IMR-90 (cell line): ENCODE data around the gene UNC13B. TPM values are rescaled to one million over a fixed set of nuclear protein-coding genes. Genes with fewer than 3 reads are reported as not detected.
A peak's percentile ranks its signal among the peaks of the same experiment; 100 is the strongest.

Experiments used
- ATAC-seq: fragments of 200-7000 bp; cut with Tn5 transposase; 2 replicates; pipeline ENCODE4 v1.9.1; 2020; ENCODE audit warnings: low read depth, mild to moderate bottlenecking, moderate library complexity
- BruUV-seq: library from RNA; stranded (reverse); fragments of 400-500 nt; replicated peaks from 2 replicates; lab custom pipeline; 2021; lab: Mats Ljungman, UMichigan
- CTCF ChIA-PET: fragments of 300-600 bp; formaldehyde crosslinking; extraction: SDS; loops from one replicate; lab custom pipeline; 2021; ENCODE audit warnings: antibody characterized with exemption; lab: Yijun Ruan, JAX
- POLR2A ChIA-PET: fragments of 300-600 bp; sonication (Branson Sonifier 250); formaldehyde crosslinking; loops from one replicate; lab custom pipeline; 2022; ENCODE audit warnings: antibody characterized with exemption; ENCODE audit not compliant: unreplicated experiment; lab: Charles Lee
- DNase-seq: peaks from one replicate; pipeline ENCODE4 v3.0.0; 2013
- H2AFZ ChIP-seq: replicated peaks from 2 replicates; pipeline ENCODE3; 2013; ENCODE audit warnings: low read length, mild to moderate bottlenecking; ENCODE audit not compliant: poor library complexity
- H2AK5ac ChIP-seq: 2 replicates; pipeline ENCODE4 v1.6.1; 2013; ENCODE audit warnings: low read depth, low read length, inconsistent platforms
- H2AK9ac ChIP-seq: replicated peaks from 2 replicates; pipeline ENCODE3; 2013; ENCODE audit warnings: mild to moderate bottlenecking, low read depth, low read length, moderate library complexity; ENCODE audit not compliant: poor library complexity
- H2BK120ac ChIP-seq: 2 replicates; pipeline ENCODE4 v1.6.1; 2013; ENCODE audit warnings: low read depth, low read length, inconsistent platforms
- H2BK15ac ChIP-seq: 3 replicates; pipeline ENCODE4 v1.6.1; 2013; ENCODE audit warnings: low read depth, low read length, inconsistent platforms
- H2BK20ac ChIP-seq: 2 replicates; pipeline ENCODE4 v1.6.1; 2013; ENCODE audit warnings: low read depth, mild to moderate bottlenecking, inconsistent platforms, low read length, moderate library complexity
- H2BK5ac ChIP-seq: 2 replicates; pipeline ENCODE4 v1.6.1; 2013; ENCODE audit warnings: mild to moderate bottlenecking, low read depth, low read length, inconsistent platforms; ENCODE audit not compliant: poor library complexity, severe bottlenecking
- H3K14ac ChIP-seq: replicated peaks from 2 replicates; pipeline ENCODE4 v1.6.1; 2013; ENCODE audit warnings: low read depth, low read length, inconsistent platforms
- H3K18ac ChIP-seq: 2 replicates; pipeline ENCODE4 v1.6.1; 2013; ENCODE audit warnings: low read depth, low read length, control low read depth
- H3K23ac ChIP-seq: 2 replicates; pipeline ENCODE4 v1.6.1; 2013; ENCODE audit warnings: low read depth, low read length, inconsistent platforms
- H3K27ac ChIP-seq: 2 replicates; pipeline ENCODE4 v1.5.1; 2013; ENCODE audit warnings: mild to moderate bottlenecking, control low read depth, low read length; ENCODE audit not compliant: insufficient read depth
- H3K27me3 ChIP-seq: 2 replicates; pipeline ENCODE4 v1.6.1; 2013; ENCODE audit warnings: low read length; ENCODE audit not compliant: control insufficient read depth, insufficient read depth
- H3K36me3 ChIP-seq: 2 replicates; pipeline ENCODE4 v1.6.1; 2013; ENCODE audit warnings: low read length, mixed read lengths; ENCODE audit not compliant: control insufficient read depth, insufficient read depth
- H3K4ac ChIP-seq: 2 replicates; pipeline ENCODE4 v1.6.1; 2013; ENCODE audit warnings: low read depth, low read length, inconsistent platforms
- H3K4me1 ChIP-seq: 2 replicates; pipeline ENCODE4 v1.6.1; 2013; ENCODE audit warnings: low read length, mixed read lengths; ENCODE audit not compliant: control insufficient read depth, insufficient read depth
- H3K4me2 ChIP-seq: 2 replicates; pipeline ENCODE4 v1.6.1; 2013; ENCODE audit warnings: low read depth, mild to moderate bottlenecking, control low read depth, low read length, moderate library complexity
- H3K4me3 ChIP-seq: 2 replicates; pipeline ENCODE4 v1.5.1; 2013; ENCODE audit warnings: low read depth, mild to moderate bottlenecking, control low read depth, low read length, moderate library complexity; ENCODE audit not compliant: insufficient read depth
- H3K56ac ChIP-seq: 2 replicates; pipeline ENCODE4 v1.6.1; 2013; ENCODE audit warnings: low read length, inconsistent platforms; ENCODE audit not compliant: insufficient read depth; ENCODE audit errors: extremely low read depth
- H3K79me1 ChIP-seq, 2 experiments: 2 replicates each; pipeline ENCODE4 v1.6.1; 2013; ENCODE audit warnings: low read length in 2 of 2, inconsistent platforms in 1 of 2, low read depth in 1 of 2
- H3K9ac ChIP-seq: 2 replicates; pipeline ENCODE4 v1.6.1; 2013; ENCODE audit warnings: low read depth, low read length, control low read depth
- H3K9me1 ChIP-seq: 2 replicates; pipeline ENCODE4 v1.6.1; 2013; ENCODE audit warnings: low read length, inconsistent platforms; ENCODE audit not compliant: insufficient read depth
- H3K9me3 ChIP-seq: 2 replicates; pipeline ENCODE4 v1.6.1; 2013; ENCODE audit warnings: low read length; ENCODE audit not compliant: control insufficient read depth, insufficient read depth
- H4K20me1 ChIP-seq: 2 replicates; pipeline ENCODE4 v1.6.1; 2013; ENCODE audit warnings: low read length, inconsistent platforms; ENCODE audit not compliant: insufficient read depth
- H4K5ac ChIP-seq: 2 replicates; pipeline ENCODE4 v1.6.1; 2013; ENCODE audit warnings: mild to moderate bottlenecking, low read depth, low read length, control low read depth
- H4K8ac ChIP-seq, 2 experiments: 2 replicates each; pipeline ENCODE4 v1.6.1; 2013; ENCODE audit warnings: low read depth in 2 of 2, low read length in 2 of 2, control low read depth in 1 of 2, inconsistent platforms in 1 of 2
- H4K91ac ChIP-seq: 2 replicates; pipeline ENCODE4 v1.6.1; 2013; ENCODE audit warnings: low read depth, low read length, inconsistent platforms; ENCODE audit not compliant: insufficient read depth
- NFE2L2 ChIP-seq: fragments of 150-350 bp; IDR thresholded peaks from 2 replicates; pipeline ENCODE4 v1.6.1; 2016; ENCODE audit warnings: low read depth, mild to moderate bottlenecking, low read length
- WGBS, 2 experiments: methylation state at CpG; one replicate each; pipeline versions ENCODE4 v1.1.5 to v1.1.7; 2013; ENCODE audit warnings: missing lambda C conversion rate in 2 of 2; ENCODE audit not compliant: insufficient read length in 1 of 2; ENCODE audit errors: extremely low coverage in 2 of 2; 5-methylcytosine and 5-hydroxymethylcytosine counted together
- dilution Hi-C: fragments of 300-500 bp; cut with HindIII; formaldehyde crosslinking; loops from one replicate; pipeline ENCODE4 v1.14.3; 2018; ENCODE audit warnings: low sequenced_read_pairs; ENCODE audit not compliant: unreplicated experiment
- in situ Hi-C: fragments of 300-500 bp; cut with MboI; formaldehyde crosslinking; loops from 3 replicates; pipeline ENCODE4 v1.14.3; 2019; ENCODE audit warnings: low sequenced_read_pairs, inconsistent platforms, mixed read lengths
- intact Hi-C: fragments of 100-400 bp; cut with micrococcal nuclease; formaldehyde crosslinking; loops from 2 replicates; pipeline ENCODE4 v1.10.0; 2022
- polyA plus RNA-seq, 3 experiments: library from polyadenylated mRNA; depleted of rRNA; stranded (reverse); fragments of >200 nt; gene quantifications; 2 replicates each; pipeline ENCODE4 v1.2.3, GENCODE V29; 2012; ENCODE audit warnings: low replicate concordance in 1 of 3
- total RNA-seq: library from RNA; depleted of rRNA; stranded (reverse); fragments of >200 nt; gene quantifications from 2 replicates; pipeline ENCODE4 v1.2.3, GENCODE V29; 2012

UNC13B gene
- total and polyA plus RNA-seq, 2 of the 4 experiments (the other 2 are of a cell fraction): 7.5 to 14.3 TPM

DNA sequence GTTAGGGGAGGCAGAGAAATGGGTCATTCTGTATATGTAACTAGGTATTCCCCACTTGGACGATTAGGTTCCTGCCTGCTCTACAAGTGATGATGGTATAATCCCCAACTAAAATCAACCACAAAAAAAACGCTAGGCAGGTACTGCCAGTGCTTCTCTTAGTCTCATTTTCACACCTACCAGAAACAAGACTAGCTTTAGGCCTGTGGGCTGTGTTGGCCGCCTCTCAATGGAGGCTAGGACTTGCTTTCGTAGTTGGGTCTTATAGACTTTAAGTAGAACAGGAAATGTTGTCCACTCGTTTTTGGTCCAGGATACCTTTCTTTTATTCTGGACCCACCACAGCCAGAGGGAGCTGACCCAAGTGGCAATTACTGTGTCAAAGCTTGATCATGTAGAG is 111.8 kb downstream of the UNC13B start:
- no peak overlapping the region for H3K23ac ChIP-seq
- H4K5ac ChIP-seq: no peak overlapping the region
- in situ Hi-C loops: no loop called here
- H4K8ac ChIP-seq: no peak overlapping the region
- no peaks in the 10 kb centered on the region for H3K27me3 ChIP-seq
- H2BK5ac ChIP-seq: no peak overlapping the region
- ATAC-seq (no peak), DNase-seq (no peak)
- no peak overlapping the region for H3K56ac ChIP-seq
- H3K27ac ChIP-seq: no peak overlapping the region
- no peak overlapping the region for H4K91ac ChIP-seq
- H3K4me2 ChIP-seq: no peak overlapping the region
- no peak overlapping the region for H3K4ac ChIP-seq
- H3K9ac ChIP-seq: no peak overlapping the region
- intact Hi-C loops: loop anchor here (10.0 kb wide), 1 partner anchor 281 kb away; no protein-coding TSS in a partner anchor
- H3K18ac ChIP-seq: no peak overlapping the region
- no peak overlapping the region for H2BK120ac ChIP-seq
- no TSS peak for BruUV-seq
- ChIA-PET CTCF (no interaction called here), POLR2A (no interaction called here)
- H2AK9ac ChIP-seq: no peak overlapping the region
- H3K9me1 ChIP-seq: no peaks in the 10 kb centered on the region
- TF ChIP-seq NFE2L2: no peak
- H2AFZ ChIP-seq: no peak overlapping the region
- H3K79me1 ChIP-seq: no peaks in the 10 kb centered on the region
- H3K4me1 ChIP-seq: peaks cover 4% of the 10 kb centered on the region; the same call in 1 of the 2 replicates
- H3K14ac ChIP-seq: no peak overlapping the region
- H2BK20ac ChIP-seq: no peak overlapping the region
- dilution Hi-C loops: no loop called here
- no peaks in the 10 kb centered on the region for H4K20me1 ChIP-seq
- H3K4me3 ChIP-seq: no peak overlapping the region
- no peaks in the 10 kb centered on the region for H3K36me3 ChIP-seq
- no peak overlapping the region for H2BK15ac ChIP-seq
- H3K9me3 ChIP-seq: no peaks in the 10 kb centered on the region
- peak overlapping the region; percentile 62 for H2AK5ac ChIP-seq
- no CpG with 5 or more reads among the region's 5 CpGs for WGBS, 2 experiments
